ENCODE data around the gene LACC1. TPM values are rescaled to one million over a fixed set of nuclear protein-coding genes. Genes with fewer than 3 reads are reported as not detected.

Gene LACC1
- total RNA-seq, 1 experiment from 2014 or later: 0.47 TPM

DNA sequence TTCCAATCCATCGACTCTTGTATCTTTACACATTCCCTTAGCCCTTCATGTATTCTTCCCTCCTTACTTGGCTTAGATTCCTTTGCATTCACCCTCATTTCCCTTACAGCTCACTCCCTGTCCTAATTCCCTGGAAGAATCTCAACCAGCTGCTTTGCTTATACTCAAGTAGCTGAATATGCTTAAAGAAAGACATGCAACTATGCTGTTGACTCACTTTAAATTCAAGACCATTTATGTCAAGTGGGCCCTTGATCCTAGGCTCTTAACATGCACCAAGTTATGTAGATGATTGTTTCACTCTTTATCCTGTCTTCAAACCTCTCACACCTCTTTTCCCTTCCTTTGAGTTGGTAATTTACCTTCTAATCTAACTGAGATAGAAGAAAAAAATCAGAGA lies 7.5 kb upstream of the LACC1 start:
- ChIA-PET CTCF (no interaction called here), POLR2A (ENCODE audit: low non-redundant PET) (no interaction called here)
- H3K9me3 ChIP-seq (ENCODE audit: low read depth, low read length, poor library complexity, severe bottlenecking): no peaks in the 10 kb centered on the region
- no TSS peak for BruUV-seq (replicated peaks)
- no peak overlapping the region for H3K27ac ChIP-seq (ENCODE audit: low read depth, low read length, poor library complexity, severe bottlenecking)
- no peaks in the 10 kb centered on the region for H3K27me3 ChIP-seq (replicated peaks; ENCODE audit: insufficient read depth, low read depth, low read length, poor library complexity)
- TF ChIP-seq, protein P1, sequence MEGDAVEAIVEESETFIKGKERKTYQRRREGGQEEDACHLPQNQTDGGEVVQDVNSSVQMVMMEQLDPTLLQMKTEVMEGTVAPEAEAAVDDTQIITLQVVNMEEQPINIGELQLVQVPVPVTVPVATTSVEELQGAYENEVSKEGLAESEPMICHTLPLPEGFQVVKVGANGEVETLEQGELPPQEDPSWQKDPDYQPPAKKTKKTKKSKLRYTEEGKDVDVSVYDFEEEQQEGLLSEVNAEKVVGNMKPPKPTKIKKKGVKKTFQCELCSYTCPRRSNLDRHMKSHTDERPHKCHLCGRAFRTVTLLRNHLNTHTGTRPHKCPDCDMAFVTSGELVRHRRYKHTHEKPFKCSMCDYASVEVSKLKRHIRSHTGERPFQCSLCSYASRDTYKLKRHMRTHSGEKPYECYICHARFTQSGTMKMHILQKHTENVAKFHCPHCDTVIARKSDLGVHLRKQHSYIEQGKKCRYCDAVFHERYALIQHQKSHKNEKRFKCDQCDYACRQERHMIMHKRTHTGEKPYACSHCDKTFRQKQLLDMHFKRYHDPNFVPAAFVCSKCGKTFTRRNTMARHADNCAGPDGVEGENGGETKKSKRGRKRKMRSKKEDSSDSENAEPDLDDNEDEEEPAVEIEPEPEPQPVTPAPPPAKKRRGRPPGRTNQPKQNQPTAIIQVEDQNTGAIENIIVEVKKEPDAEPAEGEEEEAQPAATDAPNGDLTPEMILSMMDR (conservative IDR thresholded peaks at IDR 0.05; ENCODE audit: low read depth, low read length): no peak
- no peak for TF ChIP-seq EZH2 (IDR thresholded peaks at IDR 0.05; ENCODE audit: borderline replicate concordance, low read depth, low read length, poor library complexity, severe bottlenecking)
- DNase-seq (ENCODE audit: low spot score): no peak
- intact Hi-C loops (cut with micrococcal nuclease; ENCODE audit: unreplicated experiment): no loop called here
- no peaks in the 10 kb centered on the region for H3K4me1 ChIP-seq (ENCODE audit: insufficient read depth, low read length, poor library complexity, severe bottlenecking)
- H3K4me3 ChIP-seq (ENCODE audit: low read depth, low read length, poor library complexity, severe bottlenecking): no peak overlapping the region
- no peaks in the 10 kb centered on the region for H3K36me3 ChIP-seq (ENCODE audit: insufficient read depth, low read length, poor library complexity, severe bottlenecking)

DNA sequence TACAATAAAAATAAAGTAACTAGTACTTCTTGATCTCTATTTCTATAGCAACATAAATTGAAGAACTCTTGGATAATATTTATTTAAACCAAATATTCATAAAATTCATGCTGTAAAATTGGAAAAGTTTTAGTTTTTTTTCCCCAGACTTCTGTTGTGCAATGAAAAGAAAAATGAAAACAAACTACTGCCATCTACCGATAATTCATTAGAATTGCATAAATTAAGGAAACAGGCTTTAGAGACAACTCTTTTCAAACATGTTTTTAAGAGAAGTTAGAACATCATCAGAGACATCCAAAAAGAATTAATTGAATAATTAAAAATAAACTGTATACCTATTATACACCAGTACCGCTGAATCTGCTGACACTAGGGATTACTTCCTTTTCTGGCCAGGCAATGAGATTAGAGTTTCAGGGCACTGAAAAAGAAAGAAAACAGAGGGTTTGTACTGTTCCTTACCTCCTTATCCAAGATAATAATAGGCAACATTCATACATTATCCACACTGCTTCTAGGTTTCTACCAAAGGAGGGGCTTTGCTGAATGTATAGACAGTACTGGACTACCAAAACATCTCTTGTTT lies 5.1 kb upstream of the LACC1 start:
- peak; percentile 43 for DNase-seq (ENCODE audit: low spot score)
- no peak overlapping the region for H3K27ac ChIP-seq (ENCODE audit: low read depth, low read length, poor library complexity, severe bottlenecking)
- H3K4me3 ChIP-seq (ENCODE audit: low read depth, low read length, poor library complexity, severe bottlenecking): no peak overlapping the region
- H3K36me3 ChIP-seq (ENCODE audit: insufficient read depth, low read length, poor library complexity, severe bottlenecking): no peaks in the 10 kb centered on the region
- peaks cover 4% of the 10 kb centered on the region for H3K27me3 ChIP-seq (replicated peaks; ENCODE audit: insufficient read depth, low read depth, low read length, poor library complexity)
- ChIA-PET POLR2A (ENCODE audit: low non-redundant PET) (no interaction called here), CTCF (no interaction called here)
- TF ChIP-seq, protein P1 (conservative IDR thresholded peaks at IDR 0.05; ENCODE audit: low read depth, low read length): peak; percentile 64
- TF ChIP-seq EZH2 (IDR thresholded peaks at IDR 0.05; ENCODE audit: borderline replicate concordance, low read depth, low read length, poor library complexity, severe bottlenecking): no peak
- H3K4me1 ChIP-seq (ENCODE audit: insufficient read depth, low read length, poor library complexity, severe bottlenecking): no peaks in the 10 kb centered on the region
- H3K9me3 ChIP-seq (ENCODE audit: low read depth, low read length, poor library complexity, severe bottlenecking): no peaks in the 10 kb centered on the region
- BruUV-seq (replicated peaks): no TSS peak
- intact Hi-C loops (cut with micrococcal nuclease; ENCODE audit: unreplicated experiment): loop anchor here (2.0 to 5.0 kb wide), 2 partner anchors 787 to 906 kb away; no protein-coding TSS in a partner anchor

DNA sequence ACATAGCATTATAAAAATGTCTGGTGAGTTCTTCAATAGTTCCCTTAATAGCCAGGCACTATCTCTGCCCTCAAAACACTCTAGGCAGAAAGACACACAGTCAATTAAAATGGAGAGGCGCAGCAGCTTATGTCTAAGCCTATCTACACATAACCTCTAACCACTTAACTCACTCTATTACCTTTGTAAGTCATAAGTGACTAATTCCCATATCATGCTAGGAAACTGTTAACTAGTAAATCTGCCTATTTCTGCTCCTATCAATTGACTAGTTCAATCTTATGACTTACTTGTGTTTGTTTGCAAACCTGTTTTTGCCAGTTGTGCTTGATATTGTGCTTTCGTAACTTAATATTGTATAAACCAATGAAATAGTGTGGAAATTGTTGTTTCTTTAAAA lies 3.3 kb upstream of the LACC1 start:
- CTCF ChIA-PET: no interaction called here
- no peaks in the 10 kb centered on the region for H3K4me1 ChIP-seq (ENCODE audit: insufficient read depth, low read length, poor library complexity, severe bottlenecking)
- H3K4me3 ChIP-seq (ENCODE audit: low read depth, low read length, poor library complexity, severe bottlenecking): no peak overlapping the region

More for the DNA sequence above, 3.3 kb upstream of the LACC1 start:
- Histone ChIP-seq H3K9me3 (ENCODE audit: low read depth, low read length, poor library complexity, severe bottlenecking) (no peaks in the 10 kb centered on the region), H3K27me3 (replicated peaks; ENCODE audit: insufficient read depth, low read depth, low read length, poor library complexity) (peaks cover 19% of the 10 kb centered on the region), H3K36me3 (ENCODE audit: insufficient read depth, low read length, poor library complexity, severe bottlenecking) (no peaks in the 10 kb centered on the region), H3K27ac (ENCODE audit: low read depth, low read length, poor library complexity, severe bottlenecking) (no peak overlapping the region)
- DNase-seq (ENCODE audit: low spot score): no peak
- BruUV-seq (replicated peaks): no TSS peak
- POLR2A ChIA-PET (ENCODE audit: low non-redundant PET): no interaction called here
- intact Hi-C loops (cut with micrococcal nuclease; ENCODE audit: unreplicated experiment): loop anchor here (5.0 kb wide), 1 partner anchor 789 kb away; no protein-coding TSS in a partner anchor
- no peak for TF ChIP-seq EZH2 (IDR thresholded peaks at IDR 0.05; ENCODE audit: borderline replicate concordance, low read depth, low read length, poor library complexity, severe bottlenecking)
- TF ChIP-seq, protein P1 (conservative IDR thresholded peaks at IDR 0.05; ENCODE audit: low read depth, low read length): no peak

Data from A673 (cell line).